GOT3 (cell line): Measurements from ENCODE around the gene TAF5.
"Not testable (repeated sequence)": the region's sequence is repeated elsewhere in the genome, so short reads cannot be mapped to it uniquely, and the experiment has no call there.

Source experiments
- DNase-seq: peaks from one replicate; lab custom pipeline; 2025; ENCODE audit warnings: mixed read lengths; lab: John Stamatoyannopoulos, UW

Gene TAF5

GRCh38 chr10:103415581-103415980, 47.8 kb downstream of the TAF5 start:
- no peak for DNase-seq

- DNase-seq, result no peak
Measured at GRCh38 chr10:103416436-103417147, 48.8 kb downstream of the TAF5 start.

- not testable (repeated sequence) for DNase-seq
Measured at GRCh38 chr10:103417148-103417469, 49.3 kb downstream of the TAF5 start.

- DNase-seq, result no peak
Measured at GRCh38 chr10:103417601-103418000, 49.8 kb downstream of the TAF5 start.

GRCh38 chr10:103419101-103419500, 51.3 kb downstream of the TAF5 start:
- DNase-seq, result no peak

- DNase-seq, result no peak
Measured at GRCh38 chr10:103423748-103424147, 56.0 kb downstream of the TAF5 start.

GRCh38 chr10:103427866-103428265, 60.1 kb downstream of the TAF5 start:
- DNase-seq, result no peak

GRCh38 chr10:103428989-103429643, 61.3 kb downstream of the TAF5 start:
- DNase-seq, result no peak

- no peak for DNase-seq
Measured at GRCh38 chr10:103429647-103430046, 61.9 kb downstream of the TAF5 start.

- no peak for DNase-seq
Measured at GRCh38 chr10:103431902-103432301, 64.1 kb downstream of the TAF5 start.

- DNase-seq, result no peak
Measured at GRCh38 chr10:103433858-103434257, 66.1 kb downstream of the TAF5 start.
